Gastroesophageal sphincter (tissue), 3 donors: ENCODE results near the gene ISYNA1.

Experiments used
- CTCF ChIP-seq, 4 experiments: fragments of 200-600 bp in 2 of 4; fragments of 450-650 bp in 2 of 4; sonication (generic) in 1 of 4; IDR thresholded peaks; one replicate each; pipeline ENCODE4 v1.5.1; 2017 to 2019; ENCODE audit warnings: antibody characterized with exemption in 4 of 4, mild to moderate bottlenecking in 2 of 4, moderate library complexity in 2 of 4
- POLR2AphosphoS5 ChIP-seq: sonication (generic); formaldehyde crosslinking; IDR thresholded peaks from one replicate; pipeline ENCODE4 v1.6.1; 2017; ENCODE audit warnings: antibody characterized with exemption

DNA sequence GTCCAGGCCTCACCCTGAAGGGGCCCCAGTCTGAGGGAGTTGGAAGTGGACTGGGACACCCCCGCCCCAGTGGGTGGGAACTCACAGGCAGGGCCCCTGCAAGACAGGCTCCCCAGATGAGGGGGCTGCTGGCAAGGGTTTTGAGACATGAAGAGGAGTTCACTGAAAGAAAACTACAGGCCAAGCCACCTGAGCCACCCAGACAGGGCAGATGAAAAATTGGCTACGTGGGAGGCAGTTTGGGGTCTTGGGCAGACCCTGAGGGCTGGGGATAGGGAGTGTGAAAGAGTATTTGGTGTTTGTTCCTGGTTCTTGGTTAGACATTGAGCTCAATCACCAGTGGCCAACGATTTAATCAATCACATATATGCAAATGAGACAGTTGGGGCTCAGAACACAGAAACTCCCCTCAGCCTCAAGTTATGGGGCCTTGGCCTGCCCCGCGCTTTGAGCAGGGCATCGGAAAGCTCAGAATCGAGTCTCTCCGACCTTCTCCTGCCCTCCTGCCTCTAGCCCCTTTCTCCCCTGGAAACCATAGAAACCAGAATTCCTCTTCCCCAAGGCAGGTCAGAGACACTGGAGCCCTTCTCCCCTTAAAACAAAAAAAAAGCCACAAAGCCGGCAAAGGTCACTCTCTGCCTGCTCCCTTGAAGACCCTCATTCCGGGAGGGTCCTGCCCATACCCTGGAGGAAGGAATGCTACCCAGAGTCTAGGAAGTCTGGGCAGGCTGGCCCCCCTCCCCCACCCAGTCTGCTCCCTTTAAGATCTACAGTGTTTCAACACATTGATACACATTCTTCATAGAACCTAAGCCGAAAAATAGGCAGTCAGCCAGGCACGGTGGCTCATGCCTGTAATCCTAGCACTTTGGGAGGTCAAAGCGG is 1.3 kb upstream of the ISYNA1 start:
- TF ChIP-seq CTCF (IDR thresholded peaks at IDR 0.05) (no peak), POLR2AphosphoS5 (no peak)
